A549 (cell line): ENCODE data around the gene PCDHGA5.
"Not testable (repeated sequence)": the region's sequence is repeated elsewhere in the genome, so short reads cannot be mapped to it uniquely, and the experiment has no call there.

Source experiments
- CBX2 ChIP-seq: fragments of 200-600 bp; sonication (generic); IDR thresholded peaks from 2 replicates; pipeline ENCODE4 v1.6.1; 2016; ENCODE audit warnings: low read depth, mild to moderate bottlenecking, borderline replicate concordance
- JUN ChIP-seq, 2 experiments: fragments of >200 bp; sonication (Bioruptor Twin); formaldehyde crosslinking; IDR thresholded peaks; 2 replicates in 1 of 2; 3 replicates in 1 of 2; pipeline ENCODE4 v1.6.1; 2016 to 2017
- MAX ChIP-seq: IDR thresholded peaks from 2 replicates; pipeline ENCODE4 v1.6.1; 2012
- POLR2A ChIP-seq: IDR thresholded peaks from 2 replicates; pipeline ENCODE4 v1.6.1; 2012; ENCODE audit warnings: mild to moderate bottlenecking, low read length
- RAD21 ChIP-seq, 2 experiments: fragments of >200 bp in 1 of 2; sonication (Bioruptor Twin) in 1 of 2; formaldehyde crosslinking in 1 of 2; IDR thresholded peaks in 1 of 2; conservative IDR thresholded peaks in 1 of 2; 2 replicates in 1 of 2; 3 replicates in 1 of 2; pipeline ENCODE4 v1.6.1; 2012 to 2018; ENCODE audit warnings: inconsistent platforms in 1 of 2
- TF ChIP-seq, protein P1 (sequence below): fragments of 200-600 bp; sonication (generic); IDR thresholded peaks from 2 replicates; pipeline ENCODE4 v1.6.1; 2016; ENCODE audit warnings: antibody characterized with exemption, mild to moderate bottlenecking, moderate library complexity

GRCh38 chr5:141346017-141346416 lies 17.9 kb upstream of the PCDHGA5 start:
- TF ChIP-seq MAX; JUN (IDR thresholded peaks at IDR 0.05); CBX2; RAD21 (conservative IDR thresholded peaks at IDR 0.05 in 1 of 2, IDR thresholded peaks at IDR 0.05 in 1 of 2); POLR2A: not testable (repeated sequence)
- TF ChIP-seq, protein P1, sequence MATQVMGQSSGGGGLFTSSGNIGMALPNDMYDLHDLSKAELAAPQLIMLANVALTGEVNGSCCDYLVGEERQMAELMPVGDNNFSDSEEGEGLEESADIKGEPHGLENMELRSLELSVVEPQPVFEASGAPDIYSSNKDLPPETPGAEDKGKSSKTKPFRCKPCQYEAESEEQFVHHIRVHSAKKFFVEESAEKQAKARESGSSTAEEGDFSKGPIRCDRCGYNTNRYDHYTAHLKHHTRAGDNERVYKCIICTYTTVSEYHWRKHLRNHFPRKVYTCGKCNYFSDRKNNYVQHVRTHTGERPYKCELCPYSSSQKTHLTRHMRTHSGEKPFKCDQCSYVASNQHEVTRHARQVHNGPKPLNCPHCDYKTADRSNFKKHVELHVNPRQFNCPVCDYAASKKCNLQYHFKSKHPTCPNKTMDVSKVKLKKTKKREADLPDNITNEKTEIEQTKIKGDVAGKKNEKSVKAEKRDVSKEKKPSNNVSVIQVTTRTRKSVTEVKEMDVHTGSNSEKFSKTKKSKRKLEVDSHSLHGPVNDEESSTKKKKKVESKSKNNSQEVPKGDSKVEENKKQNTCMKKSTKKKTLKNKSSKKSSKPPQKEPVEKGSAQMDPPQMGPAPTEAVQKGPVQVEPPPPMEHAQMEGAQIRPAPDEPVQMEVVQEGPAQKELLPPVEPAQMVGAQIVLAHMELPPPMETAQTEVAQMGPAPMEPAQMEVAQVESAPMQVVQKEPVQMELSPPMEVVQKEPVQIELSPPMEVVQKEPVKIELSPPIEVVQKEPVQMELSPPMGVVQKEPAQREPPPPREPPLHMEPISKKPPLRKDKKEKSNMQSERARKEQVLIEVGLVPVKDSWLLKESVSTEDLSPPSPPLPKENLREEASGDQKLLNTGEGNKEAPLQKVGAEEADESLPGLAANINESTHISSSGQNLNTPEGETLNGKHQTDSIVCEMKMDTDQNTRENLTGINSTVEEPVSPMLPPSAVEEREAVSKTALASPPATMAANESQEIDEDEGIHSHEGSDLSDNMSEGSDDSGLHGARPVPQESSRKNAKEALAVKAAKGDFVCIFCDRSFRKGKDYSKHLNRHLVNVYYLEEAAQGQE: not testable (repeated sequence)
